Liver (tissue), 9 donors: Measurements from ENCODE around the gene SAMSN1. TPM values are rescaled to one million over a fixed set of nuclear protein-coding genes. Genes with fewer than 3 reads are reported as not detected.

Experiments
- DNase-seq: peaks from one replicate; pipeline ENCODE4 v3.0.0-alpha.2; 2017; ENCODE audit warnings: low spot score
- H3K27ac ChIP-seq, 2 donors: one replicate each; pipeline ENCODE4 v1.7.0; 2013; ENCODE audit warnings: inconsistent platforms in 2 of 2, low read length in 2 of 2, control low read depth in 1 of 2, low read depth in 1 of 2, mild to moderate bottlenecking in 1 of 2
- H3K27me3 ChIP-seq, 4 donors: one replicate each; pipeline versions ENCODE4 v1.6.1 to v1.7.0; 2013; ENCODE audit warnings: low read length in 3 of 4, inconsistent platforms in 1 of 4, mild to moderate bottlenecking in 1 of 4, moderate library complexity in 1 of 4; ENCODE audit not compliant: control insufficient read depth in 4 of 4, insufficient read depth in 4 of 4
- H3K36me3 ChIP-seq, 4 donors: one replicate each; pipeline versions ENCODE4 v1.6.1 to v1.7.0; 2013; ENCODE audit warnings: low read length in 3 of 4, mild to moderate bottlenecking in 3 of 4, low read depth in 1 of 4, moderate library complexity in 1 of 4; ENCODE audit not compliant: control insufficient read depth in 4 of 4, insufficient read depth in 3 of 4
- H3K4me1 ChIP-seq, 4 donors: one replicate each; pipeline versions ENCODE4 v1.6.1 to v1.7.0; 2013; ENCODE audit warnings: low read length in 3 of 4, mild to moderate bottlenecking in 3 of 4, moderate library complexity in 1 of 4; ENCODE audit not compliant: control insufficient read depth in 4 of 4, insufficient read depth in 4 of 4
- H3K4me3 ChIP-seq, 3 donors: one replicate each; pipeline versions ENCODE4 v1.6.1 to v1.7.0; 2013; ENCODE audit warnings: low read length in 3 of 3, control low read depth in 1 of 3, low read depth in 1 of 3, mild to moderate bottlenecking in 1 of 3
- H3K9ac ChIP-seq, 2 donors: one replicate each; pipeline ENCODE4 v1.7.0; 2013; ENCODE audit warnings: low read length in 2 of 2, mild to moderate bottlenecking in 2 of 2, moderate library complexity in 2 of 2, control low read depth in 1 of 2, low read depth in 1 of 2
- H3K9me3 ChIP-seq, 4 donors: one replicate each; pipeline versions ENCODE4 v1.6.1 to v1.7.0; 2013; ENCODE audit warnings: low read length in 3 of 4; ENCODE audit not compliant: control insufficient read depth in 4 of 4
- ATF3 ChIP-seq: IDR thresholded peaks from 2 replicates; pipeline ENCODE4 v1.6.1; 2016; ENCODE audit warnings: antibody characterized with exemption
- EGR1 ChIP-seq, 2 donors: IDR thresholded peaks; 2 replicates each; pipeline ENCODE4 v1.6.1; 2016 to 2018; ENCODE audit warnings: antibody characterized with exemption in 2 of 2, low read depth in 2 of 2
- FOXA1 ChIP-seq: IDR thresholded peaks from 2 replicates; pipeline ENCODE4 v1.6.1; 2016; ENCODE audit warnings: antibody characterized with exemption
- FOXA2 ChIP-seq: IDR thresholded peaks from 2 replicates; pipeline ENCODE4 v1.6.1; 2016; ENCODE audit warnings: antibody characterized with exemption
- GABPA ChIP-seq, 2 donors: IDR thresholded peaks in 1 of 2; conservative IDR thresholded peaks in 1 of 2; 2 replicates each; pipeline ENCODE4 v1.6.1; 2016; ENCODE audit warnings: antibody characterized with exemption in 2 of 2, mild to moderate bottlenecking in 1 of 2, moderate library complexity in 1 of 2
- HNF4A ChIP-seq, 2 donors: conservative IDR thresholded peaks; 2 replicates each; pipeline ENCODE4 v1.6.1; 2016; ENCODE audit warnings: antibody characterized with exemption in 2 of 2, mild to moderate bottlenecking in 2 of 2
- HNF4G ChIP-seq: IDR thresholded peaks from 2 replicates; pipeline ENCODE4 v1.6.1; 2016; ENCODE audit warnings: antibody characterized with exemption
- JUND ChIP-seq, 2 donors: IDR thresholded peaks; 2 replicates each; pipeline ENCODE4 v1.6.1; 2016; ENCODE audit warnings: antibody characterized with exemption in 2 of 2
- MAX ChIP-seq: IDR thresholded peaks from 2 replicates; pipeline ENCODE4 v1.6.1; 2016; ENCODE audit warnings: antibody characterized with exemption
- RAD21 ChIP-seq, 2 donors: IDR thresholded peaks; 2 replicates each; pipeline ENCODE4 v1.6.1; 2016; ENCODE audit warnings: antibody characterized with exemption in 2 of 2, mild to moderate bottlenecking in 2 of 2
- RXRA ChIP-seq, 2 donors: IDR thresholded peaks; 2 replicates each; pipeline ENCODE4 v1.6.1; 2017 to 2018; ENCODE audit warnings: antibody characterized with exemption in 2 of 2, mild to moderate bottlenecking in 1 of 2
- SP1 ChIP-seq: IDR thresholded peaks from 2 replicates; pipeline ENCODE4 v1.6.1; 2018; ENCODE audit warnings: antibody characterized with exemption, mild to moderate bottlenecking
- TAF1 ChIP-seq: conservative IDR thresholded peaks from 2 replicates; pipeline ENCODE4 v1.6.1; 2016; ENCODE audit warnings: antibody characterized with exemption, mild to moderate bottlenecking
- ZBTB33 ChIP-seq: IDR thresholded peaks from 2 replicates; pipeline ENCODE4 v1.6.1; 2016; ENCODE audit warnings: antibody characterized with exemption
- WGBS: extraction: QIAGEN DNeasy Blood & Tissue Kit; methylation state at CpG from one replicate; pipeline ENCODE4 v1.1.7; 2013; 5-methylcytosine and 5-hydroxymethylcytosine counted together
- polyA plus RNA-seq, 2 donors: library from polyadenylated mRNA; stranded (reverse) in 1 of 2; unstranded in 1 of 2; fragments of 200-250 nt in 1 of 2; fragments of >200 nt in 1 of 2; fragmentation: Nextera tagmentation in 1 of 2; extraction: Ambion mirVana in 1 of 2; gene quantifications; one replicate each; pipeline versions ENCODE4 v1.2.1 to v1.2.3, GENCODE V29; 2013 to 2015
- total RNA-seq, 2 donors: library from RNA; depleted of rRNA; stranded (reverse); fragments of >200 nt; gene quantifications; one replicate each; pipeline ENCODE4 v1.2.3, GENCODE V29; 2014
- TF ChIP-seq, protein P1 (sequence below): IDR thresholded peaks from 2 replicates; pipeline ENCODE4 v1.6.1; 2016; ENCODE audit warnings: antibody characterized with exemption, mild to moderate bottlenecking
- TF ChIP-seq, protein P2 (sequence below): fragments of 150-350 bp; IDR thresholded peaks from 2 replicates; pipeline ENCODE4 v1.5.1; 2017; ENCODE audit warnings: improper control_type of control experiment, low read depth, low read length; ENCODE audit not compliant: missing input control
- donor health status: healthy.
- donor health status: healthy.
- donor health status: healthy.
- donor health status: healthy.
- donor health status: healthy.

The SAMSN1 gene
- total and polyA plus RNA-seq, 4 donors = 2.2 to 9.0 (median 3.4) TPM

DNA sequence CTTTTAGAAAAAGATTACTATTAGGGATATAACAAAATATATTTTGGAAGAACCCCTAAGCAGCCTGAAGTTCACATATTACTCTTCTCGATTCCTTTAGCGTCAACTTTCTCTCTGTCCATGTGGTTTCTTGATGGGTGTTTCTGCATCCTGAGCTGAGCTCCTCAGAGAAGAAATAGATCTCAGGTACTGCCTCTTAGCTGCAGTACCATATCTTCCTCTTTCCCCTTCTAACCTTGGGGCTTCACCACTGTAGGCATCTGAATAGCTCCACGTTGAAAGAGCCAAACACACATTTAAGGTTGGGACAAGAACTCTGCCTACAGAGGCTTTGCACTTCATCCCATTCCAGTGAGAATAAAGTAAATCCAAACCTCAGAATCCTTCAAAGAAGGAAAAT, 59.2 kb downstream of the SAMSN1 start:
- no peak for DNase-seq
- 81% methylated on average over 3 of the region's 3 CpGs for WGBS

DNA sequence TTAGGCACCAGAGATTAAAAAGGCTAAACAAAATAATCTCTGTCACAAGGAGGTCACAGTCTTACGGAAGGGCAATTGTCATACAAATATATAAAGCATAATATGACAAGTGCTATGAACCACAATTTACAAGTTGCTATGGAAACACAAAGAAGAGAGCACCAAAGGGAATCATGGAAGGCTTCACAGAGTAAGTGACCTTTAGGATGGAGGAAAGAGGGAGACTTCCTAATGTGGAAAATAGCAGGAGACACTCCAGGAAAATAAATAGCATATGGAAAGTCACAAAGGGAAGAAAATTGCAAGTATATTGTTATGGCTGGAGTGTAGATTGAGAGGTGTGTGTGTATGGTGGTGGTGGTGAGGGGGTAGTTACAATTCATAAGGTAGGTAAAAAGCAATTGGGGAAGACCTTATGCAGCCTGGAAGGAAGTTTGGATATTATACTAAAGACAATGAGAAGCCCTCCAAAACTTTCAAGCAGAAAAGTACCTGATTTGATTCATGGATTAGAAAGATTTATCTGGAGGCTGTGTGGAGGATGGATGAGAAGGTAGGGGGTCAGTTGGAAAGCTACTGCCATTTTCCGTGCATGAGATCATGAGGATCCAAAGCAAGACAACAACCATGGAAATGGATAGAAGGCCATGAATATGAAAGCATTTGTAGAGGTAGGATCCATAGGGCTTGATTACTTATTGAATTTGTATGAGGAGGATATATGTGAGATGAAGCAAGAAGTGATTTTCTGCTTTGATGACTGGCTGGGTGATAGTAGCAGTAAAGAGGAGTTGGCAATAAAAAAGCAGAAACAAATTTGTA, 61.7 kb downstream of the SAMSN1 start:
- Histone ChIP-seq H3K9me3 (no peaks in the 10 kb centered on the region), H3K36me3 (no peaks in the 10 kb centered on the region), H3K4me1 (no peaks in the 10 kb centered on the region), H3K4me3 (no peak overlapping the region), H3K27ac (no peak overlapping the region), H3K9ac (no peak overlapping the region), H3K27me3 (no peaks in the 10 kb centered on the region)
- WGBS = 86% methylated on average over 2 of the region's 2 CpGs
- no peak for DNase-seq
- TF ChIP-seq HNF4A (conservative IDR thresholded peaks at IDR 0.05) = no peak
- TF ChIP-seq SP1 = no peak
- no peak for TF ChIP-seq RXRA (IDR thresholded peaks at IDR 0.05)
- no peak for TF ChIP-seq ZBTB33
- TF ChIP-seq GABPA (IDR thresholded peaks at IDR 0.05 in 1 of 2, conservative IDR thresholded peaks at IDR 0.05 in 1 of 2) = no peak
- no peak for TF ChIP-seq MAX
- TF ChIP-seq EGR1 (IDR thresholded peaks at IDR 0.05; ENCODE audit: low read depth in 2 of 2) = no peak
- TF ChIP-seq JUND (IDR thresholded peaks at IDR 0.05) = no peak
- no peak for TF ChIP-seq FOXA2
- no peak for TF ChIP-seq ATF3

More for the DNA sequence above, 59.2 kb downstream of the SAMSN1 start:
- TF ChIP-seq EGR1 (IDR thresholded peaks at IDR 0.05; ENCODE audit: low read depth in 2 of 2) = no peak
- no peak for TF ChIP-seq JUND (IDR thresholded peaks at IDR 0.05)
- no peak for TF ChIP-seq GABPA (IDR thresholded peaks at IDR 0.05 in 1 of 2, conservative IDR thresholded peaks at IDR 0.05 in 1 of 2)
- no peak for TF ChIP-seq HNF4A (conservative IDR thresholded peaks at IDR 0.05)
- no peak for TF ChIP-seq RXRA (IDR thresholded peaks at IDR 0.05)
- no peak for TF ChIP-seq FOXA1
- TF ChIP-seq MAX = no peak
- TF ChIP-seq, protein P1, sequence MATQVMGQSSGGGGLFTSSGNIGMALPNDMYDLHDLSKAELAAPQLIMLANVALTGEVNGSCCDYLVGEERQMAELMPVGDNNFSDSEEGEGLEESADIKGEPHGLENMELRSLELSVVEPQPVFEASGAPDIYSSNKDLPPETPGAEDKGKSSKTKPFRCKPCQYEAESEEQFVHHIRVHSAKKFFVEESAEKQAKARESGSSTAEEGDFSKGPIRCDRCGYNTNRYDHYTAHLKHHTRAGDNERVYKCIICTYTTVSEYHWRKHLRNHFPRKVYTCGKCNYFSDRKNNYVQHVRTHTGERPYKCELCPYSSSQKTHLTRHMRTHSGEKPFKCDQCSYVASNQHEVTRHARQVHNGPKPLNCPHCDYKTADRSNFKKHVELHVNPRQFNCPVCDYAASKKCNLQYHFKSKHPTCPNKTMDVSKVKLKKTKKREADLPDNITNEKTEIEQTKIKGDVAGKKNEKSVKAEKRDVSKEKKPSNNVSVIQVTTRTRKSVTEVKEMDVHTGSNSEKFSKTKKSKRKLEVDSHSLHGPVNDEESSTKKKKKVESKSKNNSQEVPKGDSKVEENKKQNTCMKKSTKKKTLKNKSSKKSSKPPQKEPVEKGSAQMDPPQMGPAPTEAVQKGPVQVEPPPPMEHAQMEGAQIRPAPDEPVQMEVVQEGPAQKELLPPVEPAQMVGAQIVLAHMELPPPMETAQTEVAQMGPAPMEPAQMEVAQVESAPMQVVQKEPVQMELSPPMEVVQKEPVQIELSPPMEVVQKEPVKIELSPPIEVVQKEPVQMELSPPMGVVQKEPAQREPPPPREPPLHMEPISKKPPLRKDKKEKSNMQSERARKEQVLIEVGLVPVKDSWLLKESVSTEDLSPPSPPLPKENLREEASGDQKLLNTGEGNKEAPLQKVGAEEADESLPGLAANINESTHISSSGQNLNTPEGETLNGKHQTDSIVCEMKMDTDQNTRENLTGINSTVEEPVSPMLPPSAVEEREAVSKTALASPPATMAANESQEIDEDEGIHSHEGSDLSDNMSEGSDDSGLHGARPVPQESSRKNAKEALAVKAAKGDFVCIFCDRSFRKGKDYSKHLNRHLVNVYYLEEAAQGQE = no peak
- TF ChIP-seq HNF4G = no peak
- TF ChIP-seq, protein P2, sequence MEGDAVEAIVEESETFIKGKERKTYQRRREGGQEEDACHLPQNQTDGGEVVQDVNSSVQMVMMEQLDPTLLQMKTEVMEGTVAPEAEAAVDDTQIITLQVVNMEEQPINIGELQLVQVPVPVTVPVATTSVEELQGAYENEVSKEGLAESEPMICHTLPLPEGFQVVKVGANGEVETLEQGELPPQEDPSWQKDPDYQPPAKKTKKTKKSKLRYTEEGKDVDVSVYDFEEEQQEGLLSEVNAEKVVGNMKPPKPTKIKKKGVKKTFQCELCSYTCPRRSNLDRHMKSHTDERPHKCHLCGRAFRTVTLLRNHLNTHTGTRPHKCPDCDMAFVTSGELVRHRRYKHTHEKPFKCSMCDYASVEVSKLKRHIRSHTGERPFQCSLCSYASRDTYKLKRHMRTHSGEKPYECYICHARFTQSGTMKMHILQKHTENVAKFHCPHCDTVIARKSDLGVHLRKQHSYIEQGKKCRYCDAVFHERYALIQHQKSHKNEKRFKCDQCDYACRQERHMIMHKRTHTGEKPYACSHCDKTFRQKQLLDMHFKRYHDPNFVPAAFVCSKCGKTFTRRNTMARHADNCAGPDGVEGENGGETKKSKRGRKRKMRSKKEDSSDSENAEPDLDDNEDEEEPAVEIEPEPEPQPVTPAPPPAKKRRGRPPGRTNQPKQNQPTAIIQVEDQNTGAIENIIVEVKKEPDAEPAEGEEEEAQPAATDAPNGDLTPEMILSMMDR = no peak
- no peak for TF ChIP-seq RAD21 (IDR thresholded peaks at IDR 0.05)
- TF ChIP-seq FOXA2 = no peak
- no peak for TF ChIP-seq TAF1
- H3K9me3 ChIP-seq = no peaks in the 10 kb centered on the region
- no peak overlapping the region for H3K4me3 ChIP-seq
- no peak overlapping the region for H3K9ac ChIP-seq
- no peaks in the 10 kb centered on the region for H3K27me3 ChIP-seq
- H3K36me3 ChIP-seq = no peaks in the 10 kb centered on the region
- no peaks in the 10 kb centered on the region for H3K4me1 ChIP-seq
- H3K27ac ChIP-seq = no peak overlapping the region
